ENCODE measurements around the gene PPP1R11. TPM values are rescaled to one million over a fixed set of nuclear protein-coding genes. Genes with fewer than 3 reads are reported as not detected.

PPP1R11 gene
- total RNA-seq, 4 donors from 2014 or later, result 55.3 to 276 (median 79.1) TPM

DNA sequence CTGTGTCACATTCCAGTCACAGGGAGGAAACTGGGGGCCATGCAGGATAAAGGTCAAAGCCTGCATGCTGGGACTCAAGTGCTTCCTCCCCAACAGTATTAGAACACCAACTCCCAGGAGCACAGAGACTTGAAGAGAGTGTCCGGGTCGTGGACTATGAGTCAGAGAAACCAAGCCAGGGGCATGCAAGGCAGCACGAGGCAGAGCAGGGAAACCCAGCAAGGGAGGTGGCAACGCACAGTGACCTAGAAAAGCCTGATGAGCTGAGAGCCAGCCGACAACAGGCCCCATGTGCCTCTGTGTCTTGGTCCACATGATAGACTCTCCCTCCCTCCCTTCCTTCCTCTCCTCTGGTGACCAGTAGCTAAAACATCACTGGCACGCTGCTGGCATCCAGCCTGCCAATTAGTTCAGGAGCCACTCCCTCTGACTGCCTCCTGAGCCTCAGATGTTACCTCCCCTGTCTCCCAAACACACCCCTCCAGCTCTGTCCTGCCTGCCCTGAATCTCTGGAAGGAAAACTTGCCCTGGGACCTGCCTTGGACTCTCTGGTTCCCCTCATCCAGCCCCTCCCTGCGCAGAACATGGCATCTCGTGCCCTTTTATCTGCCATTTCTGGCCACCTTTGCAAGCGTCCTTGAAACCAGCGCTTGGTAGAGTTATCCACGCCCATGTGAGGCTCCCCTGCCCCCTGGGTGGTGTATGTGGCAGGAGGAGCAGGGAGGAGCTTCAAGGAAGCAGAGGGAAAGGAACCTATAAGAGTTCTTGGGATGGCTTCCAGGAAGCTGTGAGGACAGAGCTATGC lies 24.8 kb downstream of the PPP1R11 start:
- TF ChIP-seq, protein P1, sequence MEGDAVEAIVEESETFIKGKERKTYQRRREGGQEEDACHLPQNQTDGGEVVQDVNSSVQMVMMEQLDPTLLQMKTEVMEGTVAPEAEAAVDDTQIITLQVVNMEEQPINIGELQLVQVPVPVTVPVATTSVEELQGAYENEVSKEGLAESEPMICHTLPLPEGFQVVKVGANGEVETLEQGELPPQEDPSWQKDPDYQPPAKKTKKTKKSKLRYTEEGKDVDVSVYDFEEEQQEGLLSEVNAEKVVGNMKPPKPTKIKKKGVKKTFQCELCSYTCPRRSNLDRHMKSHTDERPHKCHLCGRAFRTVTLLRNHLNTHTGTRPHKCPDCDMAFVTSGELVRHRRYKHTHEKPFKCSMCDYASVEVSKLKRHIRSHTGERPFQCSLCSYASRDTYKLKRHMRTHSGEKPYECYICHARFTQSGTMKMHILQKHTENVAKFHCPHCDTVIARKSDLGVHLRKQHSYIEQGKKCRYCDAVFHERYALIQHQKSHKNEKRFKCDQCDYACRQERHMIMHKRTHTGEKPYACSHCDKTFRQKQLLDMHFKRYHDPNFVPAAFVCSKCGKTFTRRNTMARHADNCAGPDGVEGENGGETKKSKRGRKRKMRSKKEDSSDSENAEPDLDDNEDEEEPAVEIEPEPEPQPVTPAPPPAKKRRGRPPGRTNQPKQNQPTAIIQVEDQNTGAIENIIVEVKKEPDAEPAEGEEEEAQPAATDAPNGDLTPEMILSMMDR (IDR thresholded peaks at IDR 0.05), result no peak
- TF ChIP-seq POLR2A (IDR thresholded peaks at IDR 0.05) (peak; percentile 9), POLR2AphosphoS5 (IDR thresholded peaks at IDR 0.05) (no peak)
- Histone ChIP-seq H3K4me3 (no peak overlapping the region), H3K9me3 (no peaks in the 10 kb centered on the region), H3K27me3 (peaks cover 62% of the 10 kb centered on the region), H3K4me1 (peaks cover 0 to 16% (median 3%) of the 10 kb centered on the region in 4 donors), H3K36me3 (no peaks in the 10 kb centered on the region), H3K27ac (peak overlapping the region; percentile 45 to 63 (median 56))
- WGBS, 2 donors (ENCODE audit: low coverage in 1 of 2), result 17 to 30% methylated on average over 1 to 11 of the region's 11 CpGs
- intact Hi-C loops (cut with DNase I; ENCODE audit: low total_unique reads), result no loop called here
- peak; percentile 64 for DNase-seq
- in situ Hi-C loops (cut with MboI; ENCODE audit: low pct_ligation_motif_present in 1 of 4, low pct_unique_long_range_greater_than_20kb in 1 of 4, low sequenced_read_pairs in 3 of 4), result no loop called here

- TF ChIP-seq POLR2A (IDR thresholded peaks at IDR 0.05) (no peak), POLR2AphosphoS5 (IDR thresholded peaks at IDR 0.05) (no peak), EP300 (IDR thresholded peaks at IDR 0.05; ENCODE audit: low read depth) (no peak)
- TF ChIP-seq, protein P1 (IDR thresholded peaks at IDR 0.05), result no peak
- WGBS, 2 donors (ENCODE audit: low coverage in 1 of 2), result 50 to 100% methylated on average over 2 to 6 of the region's 6 CpGs
- Histone ChIP-seq H3K36me3 (no peaks in the 10 kb centered on the region), H3K4me3 (no peak overlapping the region), H3K9me3 (no peaks in the 10 kb centered on the region), H3K4me1 (peaks cover 0 to 22% (median 3%) of the 10 kb centered on the region in 4 donors), H3K27me3 (peaks cover 62% of the 10 kb centered on the region), H3K27ac (no peak overlapping the region)
- intact Hi-C loops (cut with DNase I; ENCODE audit: low total_unique reads), result no loop called here
- DNase-seq, result no peak
- in situ Hi-C loops (cut with MboI; ENCODE audit: low pct_ligation_motif_present in 1 of 4, low pct_unique_long_range_greater_than_20kb in 1 of 4, low sequenced_read_pairs in 3 of 4), result no loop called here
Observed at GRCh38 chr6:30092852-30093543, 26.0 kb downstream of the PPP1R11 start.

DNA sequence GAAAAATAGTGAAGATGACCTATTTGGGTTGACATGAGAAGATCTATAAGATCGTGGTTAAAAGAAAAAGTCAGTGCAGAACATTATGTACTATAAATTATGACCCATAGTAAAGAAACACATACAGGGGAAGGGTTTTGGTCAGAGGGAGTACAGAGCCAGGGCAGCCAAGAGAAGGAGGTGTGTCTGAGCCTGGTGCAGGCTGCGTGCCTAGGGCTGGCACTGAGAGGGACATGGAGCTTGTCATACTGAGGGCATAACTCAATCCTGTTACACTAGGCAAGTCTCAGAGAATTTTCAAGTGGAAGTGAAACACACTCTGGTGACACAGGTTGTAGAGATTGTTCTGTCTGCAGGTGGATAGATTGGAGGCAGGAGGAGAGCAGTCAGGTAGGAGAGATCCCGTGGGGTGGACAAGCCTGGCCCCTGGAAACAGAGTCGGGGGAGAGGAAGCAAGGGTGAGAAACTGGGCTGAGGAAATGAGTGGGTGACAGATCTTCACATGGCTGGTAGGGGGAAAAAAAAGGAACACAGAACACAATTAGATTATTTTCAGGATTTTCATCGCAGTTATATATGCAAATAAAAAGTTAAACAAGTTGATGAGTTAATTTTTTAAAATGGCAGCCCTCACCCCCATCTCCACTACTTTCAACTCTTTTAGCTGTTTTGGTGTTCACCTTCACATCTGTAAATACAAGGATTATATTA lies 27.1 kb downstream of the PPP1R11 start:
- 66 to 71% methylated on average over 4 to 5 of the region's 5 CpGs for WGBS, 2 donors (ENCODE audit: low coverage in 1 of 2)
- no peak overlapping the region for H3K27ac ChIP-seq
- in situ Hi-C loops (cut with MboI; ENCODE audit: low pct_ligation_motif_present in 1 of 4, low pct_unique_long_range_greater_than_20kb in 1 of 4, low sequenced_read_pairs in 3 of 4) (no loop called here), intact Hi-C loops (cut with DNase I; ENCODE audit: low total_unique reads) (no loop called here)
- H3K27me3 ChIP-seq, result peaks cover 64% of the 10 kb centered on the region
- TF ChIP-seq POLR2A (IDR thresholded peaks at IDR 0.05) (no peak), POLR2AphosphoS5 (IDR thresholded peaks at IDR 0.05) (no peak), EP300 (IDR thresholded peaks at IDR 0.05; ENCODE audit: low read depth) (no peak)
- TF ChIP-seq, protein P1 (IDR thresholded peaks at IDR 0.05), result no peak
- no peak overlapping the region for H3K4me3 ChIP-seq
- no peaks in the 10 kb centered on the region for H3K9me3 ChIP-seq
- no peaks in the 10 kb centered on the region for H3K36me3 ChIP-seq
- peaks cover 0 to 30% (median 7%) of the 10 kb centered on the region in 4 donors for H3K4me1 ChIP-seq
- DNase-seq, result no peak

DNA sequence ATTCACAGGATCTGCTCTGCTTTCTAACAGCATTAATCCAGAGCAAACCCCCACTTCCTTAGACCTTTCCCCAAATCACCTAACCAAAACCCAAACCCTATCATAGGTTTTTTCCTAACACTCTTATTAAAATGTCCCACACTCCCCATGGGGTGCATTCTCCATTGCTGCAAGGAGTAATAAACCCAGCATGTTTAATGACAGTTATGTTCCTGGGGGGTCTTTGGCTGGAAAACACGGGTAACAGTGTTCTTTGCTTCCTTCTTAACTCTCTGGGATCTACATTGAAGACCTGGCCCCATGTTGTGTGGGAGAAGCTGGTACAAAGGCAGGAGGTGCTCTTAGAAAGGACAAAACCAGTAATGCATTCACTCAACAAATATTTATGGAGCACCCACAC lies 29.8 kb downstream of the PPP1R11 start:
- no peaks in the 10 kb centered on the region for H3K9me3 ChIP-seq
- intact Hi-C loops (cut with DNase I; ENCODE audit: low total_unique reads), result no loop called here
- H3K36me3 ChIP-seq, result no peaks in the 10 kb centered on the region
- in situ Hi-C loops (cut with MboI; ENCODE audit: low pct_ligation_motif_present in 1 of 4, low pct_unique_long_range_greater_than_20kb in 1 of 4, low sequenced_read_pairs in 3 of 4), result no loop called here
- H3K4me3 ChIP-seq, result no peak overlapping the region
- H3K4me1 ChIP-seq, result peaks cover 16 to 45% (median 22%) of the 10 kb centered on the region in 4 donors
- no peak overlapping the region for H3K27ac ChIP-seq
- peaks cover 62% of the 10 kb centered on the region for H3K27me3 ChIP-seq
- WGBS, 2 donors (ENCODE audit: low coverage in 1 of 2), result 50% methylated on average over 1 of the region's 1 CpG; no CpG with 5 or more reads in 1 of the 2 donors
- DNase-seq, result no peak
- no peak for TF ChIP-seq POLR2A (IDR thresholded peaks at IDR 0.05)
